IMR-90 (cell line): ENCODE data around the gene MLX. TPM values are rescaled to one million over a fixed set of nuclear protein-coding genes. Genes with fewer than 3 reads are reported as not detected.
"Not testable (repeated sequence)": the region's sequence is repeated elsewhere in the genome, so short reads cannot be mapped to it uniquely, and the experiment has no call there.

Source experiments
- ATAC-seq: fragments of 200-7000 bp; cut with Tn5 transposase; 2 replicates; pipeline ENCODE4 v1.9.1; 2020; ENCODE audit warnings: low read depth, mild to moderate bottlenecking, moderate library complexity
- BruUV-seq: library from RNA; stranded (reverse); fragments of 400-500 nt; replicated peaks from 2 replicates; lab custom pipeline; 2021; lab: Mats Ljungman, UMichigan
- CTCF ChIA-PET: fragments of 300-600 bp; formaldehyde crosslinking; extraction: SDS; loops from one replicate; lab custom pipeline; 2021; ENCODE audit warnings: antibody characterized with exemption; lab: Yijun Ruan, JAX
- POLR2A ChIA-PET: fragments of 300-600 bp; sonication (Branson Sonifier 250); formaldehyde crosslinking; loops from one replicate; lab custom pipeline; 2022; ENCODE audit warnings: antibody characterized with exemption; ENCODE audit not compliant: unreplicated experiment; lab: Charles Lee
- DNase-seq: peaks from one replicate; pipeline ENCODE4 v3.0.0; 2013
- H2AFZ ChIP-seq: replicated peaks from 2 replicates; pipeline ENCODE3; 2013; ENCODE audit warnings: low read length, mild to moderate bottlenecking; ENCODE audit not compliant: poor library complexity
- H2AK5ac ChIP-seq: 2 replicates; pipeline ENCODE4 v1.6.1; 2013; ENCODE audit warnings: low read depth, low read length, inconsistent platforms
- H2AK9ac ChIP-seq: replicated peaks from 2 replicates; pipeline ENCODE3; 2013; ENCODE audit warnings: mild to moderate bottlenecking, low read depth, low read length, moderate library complexity; ENCODE audit not compliant: poor library complexity
- H2BK120ac ChIP-seq: 2 replicates; pipeline ENCODE4 v1.6.1; 2013; ENCODE audit warnings: low read depth, low read length, inconsistent platforms
- H2BK15ac ChIP-seq: 3 replicates; pipeline ENCODE4 v1.6.1; 2013; ENCODE audit warnings: low read depth, low read length, inconsistent platforms
- H2BK20ac ChIP-seq: 2 replicates; pipeline ENCODE4 v1.6.1; 2013; ENCODE audit warnings: low read depth, mild to moderate bottlenecking, inconsistent platforms, low read length, moderate library complexity
- H2BK5ac ChIP-seq: 2 replicates; pipeline ENCODE4 v1.6.1; 2013; ENCODE audit warnings: mild to moderate bottlenecking, low read depth, low read length, inconsistent platforms; ENCODE audit not compliant: poor library complexity, severe bottlenecking
- H3K14ac ChIP-seq: replicated peaks from 2 replicates; pipeline ENCODE4 v1.6.1; 2013; ENCODE audit warnings: low read depth, low read length, inconsistent platforms
- H3K18ac ChIP-seq: 2 replicates; pipeline ENCODE4 v1.6.1; 2013; ENCODE audit warnings: low read depth, low read length, control low read depth
- H3K23ac ChIP-seq: 2 replicates; pipeline ENCODE4 v1.6.1; 2013; ENCODE audit warnings: low read depth, low read length, inconsistent platforms
- H3K27ac ChIP-seq: 2 replicates; pipeline ENCODE4 v1.5.1; 2013; ENCODE audit warnings: mild to moderate bottlenecking, control low read depth, low read length; ENCODE audit not compliant: insufficient read depth
- H3K27me3 ChIP-seq: 2 replicates; pipeline ENCODE4 v1.6.1; 2013; ENCODE audit warnings: low read length; ENCODE audit not compliant: control insufficient read depth, insufficient read depth
- H3K36me3 ChIP-seq: 2 replicates; pipeline ENCODE4 v1.6.1; 2013; ENCODE audit warnings: low read length, mixed read lengths; ENCODE audit not compliant: control insufficient read depth, insufficient read depth
- H3K4ac ChIP-seq: 2 replicates; pipeline ENCODE4 v1.6.1; 2013; ENCODE audit warnings: low read depth, low read length, inconsistent platforms
- H3K4me1 ChIP-seq: 2 replicates; pipeline ENCODE4 v1.6.1; 2013; ENCODE audit warnings: low read length, mixed read lengths; ENCODE audit not compliant: control insufficient read depth, insufficient read depth
- H3K4me2 ChIP-seq: 2 replicates; pipeline ENCODE4 v1.6.1; 2013; ENCODE audit warnings: low read depth, mild to moderate bottlenecking, control low read depth, low read length, moderate library complexity
- H3K4me3 ChIP-seq: 2 replicates; pipeline ENCODE4 v1.5.1; 2013; ENCODE audit warnings: low read depth, mild to moderate bottlenecking, control low read depth, low read length, moderate library complexity; ENCODE audit not compliant: insufficient read depth
- H3K56ac ChIP-seq: 2 replicates; pipeline ENCODE4 v1.6.1; 2013; ENCODE audit warnings: low read length, inconsistent platforms; ENCODE audit not compliant: insufficient read depth; ENCODE audit errors: extremely low read depth
- H3K79me1 ChIP-seq, 2 experiments: 2 replicates each; pipeline ENCODE4 v1.6.1; 2013; ENCODE audit warnings: low read length in 2 of 2, inconsistent platforms in 1 of 2, low read depth in 1 of 2
- H3K9ac ChIP-seq: 2 replicates; pipeline ENCODE4 v1.6.1; 2013; ENCODE audit warnings: low read depth, low read length, control low read depth
- H3K9me1 ChIP-seq: 2 replicates; pipeline ENCODE4 v1.6.1; 2013; ENCODE audit warnings: low read length, inconsistent platforms; ENCODE audit not compliant: insufficient read depth
- H3K9me3 ChIP-seq: 2 replicates; pipeline ENCODE4 v1.6.1; 2013; ENCODE audit warnings: low read length; ENCODE audit not compliant: control insufficient read depth, insufficient read depth
- H4K20me1 ChIP-seq: 2 replicates; pipeline ENCODE4 v1.6.1; 2013; ENCODE audit warnings: low read length, inconsistent platforms; ENCODE audit not compliant: insufficient read depth
- H4K5ac ChIP-seq: 2 replicates; pipeline ENCODE4 v1.6.1; 2013; ENCODE audit warnings: mild to moderate bottlenecking, low read depth, low read length, control low read depth
- H4K8ac ChIP-seq, 2 experiments: 2 replicates each; pipeline ENCODE4 v1.6.1; 2013; ENCODE audit warnings: low read depth in 2 of 2, low read length in 2 of 2, control low read depth in 1 of 2, inconsistent platforms in 1 of 2
- H4K91ac ChIP-seq: 2 replicates; pipeline ENCODE4 v1.6.1; 2013; ENCODE audit warnings: low read depth, low read length, inconsistent platforms; ENCODE audit not compliant: insufficient read depth
- CTCF ChIP-seq: conservative IDR thresholded peaks from 2 replicates; pipeline ENCODE4 v1.5.1; 2012; ENCODE audit warnings: mild to moderate bottlenecking, low read depth, low read length, improper control_type of control experiment
- WGBS, 2 experiments: methylation state at CpG; one replicate each; pipeline versions ENCODE4 v1.1.5 to v1.1.7; 2013; ENCODE audit warnings: missing lambda C conversion rate in 2 of 2; ENCODE audit not compliant: insufficient read length in 1 of 2; ENCODE audit errors: extremely low coverage in 2 of 2; 5-methylcytosine and 5-hydroxymethylcytosine counted together
- dilution Hi-C: fragments of 300-500 bp; cut with HindIII; formaldehyde crosslinking; loops from one replicate; pipeline ENCODE4 v1.14.3; 2018; ENCODE audit warnings: low sequenced_read_pairs; ENCODE audit not compliant: unreplicated experiment
- in situ Hi-C: fragments of 300-500 bp; cut with MboI; formaldehyde crosslinking; loops from 3 replicates; pipeline ENCODE4 v1.14.3; 2019; ENCODE audit warnings: low sequenced_read_pairs, inconsistent platforms, mixed read lengths
- intact Hi-C: fragments of 100-400 bp; cut with micrococcal nuclease; formaldehyde crosslinking; loops from 2 replicates; pipeline ENCODE4 v1.10.0; 2022
- polyA plus RNA-seq, 3 experiments: library from polyadenylated mRNA; depleted of rRNA; stranded (reverse); fragments of >200 nt; gene quantifications; 2 replicates each; pipeline ENCODE4 v1.2.3, GENCODE V29; 2012; ENCODE audit warnings: low replicate concordance in 1 of 3
- total RNA-seq: library from RNA; depleted of rRNA; stranded (reverse); fragments of >200 nt; gene quantifications from 2 replicates; pipeline ENCODE4 v1.2.3, GENCODE V29; 2012

MLX gene
- total and polyA plus RNA-seq, 2 of the 4 experiments (the other 2 are of a cell fraction): 37.8 to 45.6 TPM

DNA sequence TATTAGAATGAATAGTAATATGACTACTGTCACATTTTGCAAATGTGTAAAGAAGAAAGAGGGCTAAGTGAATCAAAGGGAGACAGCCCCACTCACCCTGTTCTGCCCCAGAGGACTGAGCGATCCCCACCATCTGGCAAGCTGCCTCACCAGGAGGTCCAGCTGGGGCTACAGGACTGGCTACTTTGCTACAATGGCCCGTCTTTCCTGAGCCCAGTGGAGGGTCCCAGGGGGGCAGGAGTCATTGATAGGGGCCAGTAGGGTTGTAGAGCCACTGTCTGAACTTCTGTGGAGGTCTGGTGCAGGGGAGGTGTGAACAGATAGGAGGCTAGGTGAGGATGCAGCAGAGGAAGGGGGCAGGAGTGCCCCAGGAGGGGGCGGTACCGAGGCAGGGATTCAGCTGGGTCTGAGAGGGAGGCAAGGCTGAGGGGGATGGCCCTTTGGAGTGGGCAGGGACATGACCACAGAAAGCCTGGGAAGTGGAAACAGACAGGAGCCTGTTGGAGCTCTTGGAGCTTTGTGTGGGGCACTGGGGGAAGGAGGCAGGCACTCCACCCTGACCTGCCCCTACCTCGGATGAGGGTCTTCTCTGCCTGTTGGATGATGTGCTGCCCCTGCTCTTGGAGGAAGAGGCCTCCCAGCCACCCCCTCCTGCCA, 10.8 kb upstream of the MLX start:
- CTCF ChIA-PET, H3K4ac ChIP-seq, in situ Hi-C loops, H2AFZ ChIP-seq, H4K8ac ChIP-seq, H2BK5ac ChIP-seq, DNase-seq, POLR2A ChIA-PET, H3K27me3 ChIP-seq, H2BK120ac ChIP-seq, H3K9me1 ChIP-seq, H4K20me1 ChIP-seq, H3K27ac ChIP-seq, dilution Hi-C loops, H3K36me3 ChIP-seq, H2BK15ac ChIP-seq, H4K5ac ChIP-seq, H3K56ac ChIP-seq, H2BK20ac ChIP-seq, intact Hi-C loops, H2AK5ac ChIP-seq, H3K4me1 ChIP-seq, H3K9me3 ChIP-seq, H3K23ac ChIP-seq, H3K4me3 ChIP-seq, H3K18ac ChIP-seq, H3K9ac ChIP-seq, H4K91ac ChIP-seq, H3K4me2 ChIP-seq, BruUV-seq, H2AK9ac ChIP-seq, H3K14ac ChIP-seq: not testable (repeated sequence)
- ATAC-seq: peak; percentile 22; the same call in 1 of the 2 replicates
- no CpG with 5 or more reads among the region's 5 CpGs for WGBS, 2 experiments
- TF ChIP-seq CTCF: 0 out of 2 replicates have a peak, but pooled peaks have one; percentile 8
- peaks cover 12 to 42% of the 10 kb centered on the region in 2 experiments for H3K79me1 ChIP-seq
